Erythroblast (primary cell): ENCODE measurements around the gene TSPEAR.
A peak's percentile ranks its signal among the peaks of the same experiment; 100 is the strongest.

ENCODE experiments used
- DNase-seq, 2 experiments: peaks; one replicate each; lab custom pipeline; 2025; lab: John Stamatoyannopoulos, UW
- GATA1 ChIP-seq: IDR thresholded peaks from 2 replicates; pipeline ENCODE4 v1.6.1; 2011; ENCODE audit warnings: low read depth, mild to moderate bottlenecking, control low read depth, low read length, moderate library complexity
- POLR2A ChIP-seq: IDR thresholded peaks from 2 replicates; pipeline ENCODE4 v1.6.1; 2011; ENCODE audit warnings: mild to moderate bottlenecking, low read length

The TSPEAR gene

DNA sequence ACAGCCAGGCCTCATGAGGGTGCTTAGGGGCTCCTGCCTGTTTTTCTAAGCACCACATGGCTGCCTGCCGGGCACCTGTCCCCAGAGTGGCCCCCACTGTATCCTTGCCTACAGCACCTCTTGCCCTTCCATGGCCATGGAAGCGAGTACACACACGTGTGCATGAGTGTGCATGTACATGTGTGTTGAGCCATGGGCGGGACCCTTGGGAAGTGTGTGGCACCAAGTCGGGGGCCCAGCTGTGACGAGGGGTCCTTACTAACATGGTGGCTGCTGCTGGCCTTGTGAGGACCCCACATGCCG is 197.2 kb downstream of the TSPEAR start:
- DNase-seq = no peak
- TF ChIP-seq GATA1 = no peak

DNA sequence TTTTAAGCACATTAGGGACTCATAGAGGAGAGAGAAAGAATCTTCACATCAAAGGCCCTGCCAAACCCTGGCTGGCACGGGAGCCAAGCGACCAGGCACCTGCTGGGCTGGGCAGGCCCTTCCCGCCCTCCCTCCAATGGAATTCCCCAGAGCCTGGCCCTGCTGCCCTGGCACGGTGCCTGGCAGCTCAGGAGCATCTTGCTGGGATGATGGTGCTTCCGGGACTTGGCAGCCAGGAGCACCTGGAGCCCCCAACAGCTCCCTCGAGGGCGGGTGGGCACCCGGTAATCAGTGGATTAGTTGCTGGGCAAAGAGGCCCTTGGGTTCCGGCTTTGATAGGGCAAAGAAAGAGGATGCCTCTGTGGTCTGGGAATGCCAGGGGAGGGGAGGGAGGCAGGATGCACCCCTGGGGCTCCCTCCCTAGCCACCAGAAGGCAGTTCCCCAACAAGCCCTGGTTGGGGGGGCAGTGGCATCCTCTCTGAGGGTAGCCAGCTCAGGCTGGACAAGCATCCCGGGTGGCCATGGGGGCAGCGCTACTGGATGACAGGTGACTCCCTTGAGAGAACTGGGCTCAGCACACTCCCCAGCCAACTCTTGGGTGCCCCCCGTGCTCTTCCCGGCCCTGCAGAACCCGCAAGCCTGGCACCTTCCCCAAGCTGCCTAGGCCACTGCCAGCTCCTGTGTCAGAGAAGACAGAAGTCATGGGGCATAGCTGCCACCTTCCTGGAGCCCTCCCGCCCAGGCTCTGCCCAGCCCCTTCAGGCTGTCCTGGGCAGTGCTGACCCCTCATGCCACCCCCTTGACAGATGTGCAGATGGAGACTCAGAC is 197.8 kb downstream of the TSPEAR start:
- no peak for TF ChIP-seq POLR2A
- no peak for TF ChIP-seq GATA1
- DNase-seq = no peak

DNA sequence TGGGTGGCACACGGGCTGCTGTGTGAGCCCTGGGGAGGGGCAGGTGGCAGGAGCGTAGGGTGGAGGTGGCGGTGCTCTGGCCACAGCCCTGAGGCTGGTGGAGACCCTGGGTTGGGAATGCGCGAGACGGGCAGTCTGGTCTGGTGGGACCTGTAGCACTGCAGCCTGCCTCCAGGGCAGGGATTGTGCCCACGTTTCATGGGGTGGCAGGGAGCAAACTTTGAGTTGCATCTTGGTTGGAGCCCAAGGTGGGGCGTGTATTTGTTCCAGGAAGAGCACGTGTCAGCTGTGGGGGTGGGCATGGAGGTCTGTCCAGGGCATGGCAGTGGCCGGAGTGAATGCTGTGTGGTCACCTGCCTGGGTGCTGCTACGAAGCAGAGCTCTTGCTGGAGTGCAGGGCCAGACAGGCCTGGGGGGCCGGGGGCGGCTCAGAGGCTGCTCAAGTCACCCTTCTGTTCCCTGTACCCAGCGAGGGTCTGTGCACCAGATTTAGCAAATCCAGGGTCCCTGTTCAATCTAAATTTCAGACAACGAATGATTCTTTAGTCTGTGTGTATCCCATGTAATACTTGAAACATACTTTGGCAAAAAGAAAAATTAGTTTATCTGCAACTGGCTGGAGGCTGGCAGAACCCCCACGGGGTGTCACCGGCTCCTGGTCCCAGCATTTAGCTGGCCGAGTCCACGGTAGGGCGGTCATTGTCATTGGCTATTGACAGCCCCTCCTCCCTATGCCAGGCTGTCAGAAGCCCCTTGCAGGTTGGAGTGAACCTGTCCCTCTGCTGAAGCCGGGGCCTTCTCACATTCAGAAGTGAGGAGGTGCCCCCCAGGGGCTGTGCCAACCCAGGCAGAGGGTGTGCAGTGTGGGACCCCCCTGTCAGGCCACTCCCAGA is 198.6 kb downstream of the TSPEAR start:
- DNase-seq = no peak
- TF ChIP-seq POLR2A = no peak
- TF ChIP-seq GATA1 = no peak

DNA sequence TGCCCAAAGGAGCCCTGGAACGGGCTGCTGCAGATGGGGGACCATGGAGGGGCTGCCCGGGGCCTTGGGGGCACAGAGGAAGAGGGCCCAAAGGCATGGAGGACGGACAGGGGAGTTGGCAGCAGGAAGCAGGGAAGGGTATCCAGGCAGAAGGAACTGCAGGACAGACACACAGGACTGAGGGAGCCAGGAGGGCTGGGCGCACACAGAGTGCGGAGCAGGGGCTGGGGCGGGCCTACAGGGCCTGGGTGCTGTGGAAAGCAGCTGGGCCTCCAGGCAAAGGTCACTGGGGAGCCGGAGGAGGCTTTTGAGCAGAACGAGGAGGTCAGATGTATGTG is 199.5 kb downstream of the TSPEAR start:
- TF ChIP-seq GATA1 (no peak), POLR2A (no peak)
- no peak for DNase-seq

DNA sequence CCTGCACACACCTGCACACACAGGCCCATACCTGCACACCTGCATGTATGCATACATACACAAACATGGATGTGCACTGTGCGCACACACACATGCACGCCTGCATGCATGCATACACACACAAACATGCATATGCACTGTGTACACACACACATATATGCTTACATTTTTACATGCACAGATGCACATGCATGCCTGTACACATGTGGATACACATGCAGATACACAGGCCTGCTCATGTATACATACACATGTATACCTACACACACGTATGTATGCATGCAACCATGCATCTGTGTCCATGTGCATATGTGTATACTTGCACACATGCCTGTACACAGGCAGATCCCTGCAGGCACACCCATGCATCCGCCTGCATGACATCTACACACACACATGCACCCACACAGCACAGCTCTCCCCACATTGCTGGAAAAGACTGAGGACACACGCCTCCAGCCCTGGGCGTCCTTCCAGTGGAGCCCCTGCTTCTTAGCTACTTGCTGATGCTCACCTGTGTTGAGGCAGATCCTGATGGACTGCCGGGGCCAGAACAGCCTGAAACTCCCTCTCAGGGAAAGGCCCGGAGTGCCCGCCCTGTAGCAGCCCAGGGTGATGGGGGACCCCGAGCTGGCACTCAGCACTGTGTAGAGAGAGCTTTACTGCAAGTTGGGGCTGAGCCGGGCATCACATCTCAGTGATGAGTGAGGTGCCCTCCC is 200.0 kb downstream of the TSPEAR start:
- DNase-seq = peak in 1 of 2 experiments; percentile 24
- TF ChIP-seq GATA1 (no peak), POLR2A (no peak)

DNA sequence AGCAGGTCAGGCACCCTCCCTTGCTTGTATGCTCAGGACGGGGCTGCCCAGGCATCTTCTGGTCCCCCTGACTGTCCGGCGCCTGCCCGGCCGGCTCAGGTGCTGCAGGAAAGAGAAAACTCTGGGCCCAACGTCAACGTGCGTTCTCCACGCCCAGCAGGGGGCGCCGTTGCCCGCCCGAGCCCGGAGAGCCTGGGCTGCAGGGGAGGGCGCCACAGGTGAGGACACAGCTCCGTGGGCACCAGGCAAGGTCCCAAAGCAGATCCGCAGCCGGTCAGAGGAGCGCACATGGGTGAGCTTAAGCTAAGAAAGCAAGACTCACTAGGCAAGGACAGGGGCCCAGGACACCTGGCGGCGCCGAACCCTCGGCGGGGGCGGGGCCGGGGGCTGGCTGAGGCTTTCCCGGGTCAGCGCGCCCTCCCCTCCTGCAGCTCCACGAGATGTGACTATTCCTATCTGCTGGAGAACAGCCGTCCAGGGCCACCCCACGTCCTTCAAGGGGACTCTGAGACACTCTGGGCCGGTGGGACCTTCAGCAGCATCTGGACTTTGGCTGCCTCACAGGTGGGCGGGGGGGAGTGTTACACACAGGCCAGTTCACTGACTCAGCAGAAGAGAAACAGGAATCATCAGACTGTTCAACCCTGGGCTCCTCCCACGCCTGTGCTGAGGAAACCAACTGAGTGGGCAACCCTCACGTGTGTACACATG is 200.7 kb downstream of the TSPEAR start:
- TF ChIP-seq GATA1 (no peak), POLR2A (no peak)
- DNase-seq = peak; percentile 54 to 77

DNA sequence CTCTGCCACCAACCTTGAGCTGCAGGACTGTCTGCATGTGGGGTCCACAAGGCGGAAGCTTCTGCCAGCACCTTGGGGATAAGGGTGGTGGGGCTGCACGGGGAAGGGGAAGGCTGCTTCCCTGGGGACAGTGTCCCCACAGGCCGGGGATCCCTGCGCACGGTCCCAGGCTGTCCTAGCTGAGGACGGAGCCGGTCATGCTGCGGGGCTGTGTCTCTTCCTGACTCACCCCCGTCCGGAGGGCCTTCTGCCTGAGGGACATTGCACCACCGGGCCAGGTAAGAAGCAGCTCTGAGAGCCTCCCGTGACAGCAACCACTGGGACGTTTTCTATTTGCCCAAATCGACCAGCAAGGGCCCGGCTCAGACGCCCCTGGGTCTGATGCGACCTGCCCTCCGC is 201.3 kb downstream of the TSPEAR start:
- TF ChIP-seq POLR2A (no peak), GATA1 (no peak)
- no peak for DNase-seq

DNA sequence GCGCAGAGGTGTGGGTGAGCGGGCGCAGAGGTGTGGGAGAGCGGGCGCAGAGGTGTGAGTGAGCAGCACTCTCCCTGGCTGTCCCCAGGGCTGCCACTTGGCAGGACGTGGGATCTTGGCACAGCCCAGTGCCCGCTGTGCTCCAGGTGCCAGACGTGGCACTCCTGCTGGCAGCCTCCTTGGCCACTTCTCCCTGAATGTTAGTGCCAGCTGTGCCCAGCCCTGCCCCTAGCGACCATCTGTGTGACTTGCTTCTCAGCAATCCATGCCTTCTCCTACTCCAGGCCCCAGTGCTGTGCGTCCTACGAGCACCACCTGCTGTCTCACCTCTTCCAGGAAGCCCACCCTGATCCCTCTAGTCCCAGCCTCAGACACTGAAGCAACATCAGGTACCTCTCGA is 201.8 kb downstream of the TSPEAR start:
- no peak for DNase-seq
- TF ChIP-seq POLR2A (no peak), GATA1 (no peak)

DNA sequence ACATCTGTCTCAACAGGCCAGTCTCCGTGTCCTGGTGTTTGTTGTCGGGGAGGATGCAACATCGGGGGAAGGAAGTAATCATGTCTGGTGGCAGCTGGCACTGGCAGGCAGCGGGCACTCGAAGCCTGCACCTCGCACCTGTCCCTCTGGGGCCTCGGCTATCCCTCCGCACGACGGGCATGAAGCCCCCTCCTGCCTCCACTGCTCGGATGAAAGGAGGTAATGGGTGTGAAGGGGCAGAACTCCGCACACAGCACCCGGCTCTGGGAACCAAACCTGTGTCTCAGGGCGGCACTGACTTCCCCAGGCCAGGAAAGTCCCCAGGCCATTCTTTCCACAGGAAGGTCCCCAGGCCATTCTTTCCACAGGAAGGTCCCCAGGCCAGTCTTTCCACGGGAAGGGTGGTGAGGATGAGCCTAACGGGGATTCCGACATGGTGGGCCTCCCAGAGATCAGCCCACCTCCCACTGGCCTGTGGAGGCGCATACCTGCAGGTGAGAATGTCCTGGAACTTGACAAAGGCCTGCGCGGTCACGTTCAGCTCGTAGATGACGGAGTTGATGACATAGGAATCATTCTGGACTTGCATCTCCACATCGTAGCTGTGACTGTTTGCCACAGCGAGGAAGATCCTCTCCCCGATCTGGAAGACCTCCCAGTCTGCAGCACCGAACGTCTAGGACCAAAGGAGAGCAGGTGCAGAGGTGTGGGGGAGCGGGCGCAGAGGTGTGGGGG is 202.5 kb downstream of the TSPEAR start:
- TF ChIP-seq POLR2A (no peak), GATA1 (no peak)

DNA sequence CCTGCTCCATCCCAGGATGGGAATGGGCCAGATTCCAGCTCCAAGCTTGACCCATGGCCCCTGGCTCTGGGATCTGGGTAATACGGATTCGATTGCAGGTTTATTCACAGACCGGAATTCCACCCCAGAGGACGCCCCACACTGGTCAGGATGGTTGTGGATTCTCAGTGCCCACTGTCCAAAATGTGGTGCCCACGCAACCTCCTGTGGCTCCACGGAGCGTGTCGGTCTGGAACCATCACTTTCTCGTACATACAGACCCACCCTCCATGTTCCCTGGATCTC is 203.0 kb downstream of the TSPEAR start:
- TF ChIP-seq GATA1 = no peak
- no peak for TF ChIP-seq POLR2A
- no peak for DNase-seq

More for the DNA sequence above, 202.5 kb downstream of the TSPEAR start:
- no peak for DNase-seq

DNA sequence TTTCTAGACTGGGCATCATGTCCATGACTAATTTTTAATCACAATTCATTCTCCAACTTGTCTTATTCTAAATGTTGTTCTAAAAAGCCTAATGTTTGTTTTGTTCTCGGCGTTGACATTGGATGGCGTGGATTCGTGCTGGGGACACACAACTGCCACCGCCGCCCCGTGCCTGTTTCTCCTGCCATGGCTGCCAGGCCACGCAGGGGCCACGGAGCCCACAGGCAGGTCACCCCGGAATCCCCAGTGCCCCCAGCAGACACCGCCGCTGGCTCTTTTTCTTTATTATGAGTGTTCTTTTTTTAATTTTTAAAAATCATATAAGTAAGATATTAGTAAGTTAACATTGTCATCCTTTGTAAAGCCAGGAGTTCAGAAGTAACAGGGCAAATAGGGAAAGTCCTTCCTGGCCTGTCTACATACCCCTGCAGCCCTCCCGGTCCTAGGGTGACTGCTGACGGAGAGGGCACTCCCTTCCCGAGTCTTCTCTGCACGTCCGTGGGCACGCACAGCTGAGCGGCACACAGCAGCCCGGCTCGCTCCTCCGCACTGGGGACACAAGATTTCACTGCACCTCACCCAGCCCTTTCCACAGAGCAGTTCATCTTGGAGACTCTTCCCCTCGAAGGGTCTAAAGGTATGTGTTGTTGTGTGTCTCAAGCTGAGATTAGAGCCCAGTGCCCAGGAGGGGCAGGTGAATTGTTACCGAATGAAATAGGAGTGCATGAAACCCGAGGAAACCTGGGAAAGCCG is 203.5 kb downstream of the TSPEAR start:
- no peak for TF ChIP-seq GATA1
- TF ChIP-seq POLR2A = no peak
- no peak for DNase-seq

DNA sequence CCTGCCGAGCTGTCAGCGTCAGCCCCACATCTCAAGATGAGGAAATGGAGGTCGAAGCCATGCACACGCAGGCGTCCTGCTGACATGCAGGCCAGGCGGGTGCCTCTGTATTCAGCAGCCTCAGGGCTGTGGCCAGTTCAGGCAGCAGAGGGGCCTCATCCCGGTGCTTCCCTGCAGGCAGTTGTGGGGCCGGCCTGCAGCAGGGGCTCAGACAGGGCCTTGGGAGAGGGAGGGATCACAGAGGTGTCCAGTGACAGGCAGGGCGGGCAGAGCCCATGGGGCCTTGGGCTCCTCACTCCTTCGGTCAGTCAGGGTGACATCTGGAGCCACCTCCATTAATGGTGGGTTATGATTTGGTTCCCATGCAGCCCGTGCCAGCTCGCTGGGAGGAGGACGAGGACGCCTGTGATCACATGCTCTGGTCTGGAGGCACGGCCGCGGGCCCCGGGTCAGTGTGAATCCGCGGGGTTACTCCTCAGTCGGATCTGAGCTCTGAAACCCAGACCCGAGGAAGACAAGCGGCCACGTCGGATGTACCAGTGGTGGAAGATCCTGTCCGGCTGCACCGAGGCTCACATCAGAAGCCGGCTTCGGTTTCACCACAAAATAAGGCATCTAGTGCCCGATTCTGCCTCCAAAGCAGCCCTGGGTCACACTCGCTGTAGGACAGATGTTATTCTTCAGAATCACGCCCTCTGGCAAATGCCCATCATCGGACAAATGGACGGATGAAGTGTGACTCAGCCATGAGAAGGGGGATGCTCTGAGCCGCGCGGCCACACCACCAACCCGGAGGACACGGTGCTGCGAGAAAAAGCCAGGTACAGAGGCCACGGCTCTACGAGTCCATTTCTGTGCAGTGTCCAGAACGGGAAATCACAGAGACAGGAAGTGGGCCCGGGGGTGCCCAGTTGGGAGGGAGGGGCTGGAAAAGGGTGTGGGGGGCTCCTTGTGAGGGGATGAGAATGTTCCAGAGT is 204.8 kb downstream of the TSPEAR start:
- no peak for DNase-seq
- TF ChIP-seq GATA1 (no peak), POLR2A (no peak)
